Psoas muscle (tissue), 8 donors: Measurements from ENCODE around the gene ZNRD2. TPM values are rescaled to one million over a fixed set of nuclear protein-coding genes. Genes with fewer than 3 reads are reported as not detected.

Source experiments
- ATAC-seq, 4 donors: fragments of 200-7000 bp; cut with Tn5 transposase; one replicate each; pipeline ENCODE4 v1.9.1; 2020; ENCODE audit warnings: moderate library complexity in 3 of 4, mild to moderate bottlenecking in 2 of 4
- DNase-seq, 2 donors: peaks; one replicate each; pipeline ENCODE4 v3.0.0-alpha.2; 2020
- H3K27ac ChIP-seq: fragments of 200-600 bp; one replicate; pipeline ENCODE4 v1.8.0; 2022
- H3K27me3 ChIP-seq, 3 donors: fragments of 200-600 bp in 1 of 3; one replicate each; pipeline versions ENCODE4 v1.6.1 to v1.8.0; 2013 to 2022; ENCODE audit warnings: low read length in 2 of 3, mild to moderate bottlenecking in 2 of 3, moderate library complexity in 1 of 3; ENCODE audit not compliant: insufficient read depth in 3 of 3
- H3K36me3 ChIP-seq, 2 donors: fragments of 200-600 bp in 1 of 2; one replicate each; pipeline versions ENCODE4 v1.6.1 to v1.8.0; 2013 to 2022; ENCODE audit warnings: low read depth in 1 of 2, mild to moderate bottlenecking in 1 of 2, moderate library complexity in 1 of 2; ENCODE audit not compliant: insufficient read depth in 1 of 2
- H3K4me1 ChIP-seq: fragments of 200-600 bp; one replicate; pipeline ENCODE4 v1.8.0; 2022
- H3K4me3 ChIP-seq: fragments of 200-600 bp; one replicate; pipeline ENCODE4 v1.8.0; 2022; ENCODE audit warnings: mild to moderate bottlenecking
- H3K9me3 ChIP-seq: fragments of 200-600 bp; one replicate; pipeline ENCODE4 v1.8.0; 2022
- CTCF ChIP-seq: fragments of 200-600 bp; IDR thresholded peaks from one replicate; pipeline ENCODE4 v1.8.0; 2022; ENCODE audit warnings: antibody characterized with exemption
- WGBS, 3 donors: extraction: QIAGEN DNeasy Blood & Tissue Kit; methylation state at CpG; one replicate each; pipeline versions ENCODE4 v1.1.6 to v1.1.7; 2013; 5-methylcytosine and 5-hydroxymethylcytosine counted together
- intact Hi-C, 2 donors: fragments of 100-400 bp; cut with DNase I; formaldehyde crosslinking; loops; one replicate each; pipeline versions ENCODE4 v1.11.0 to v1.14.2; 2022
- polyA plus RNA-seq, 3 donors: library from polyadenylated mRNA; stranded (reverse); fragments of 200-250 nt; gene quantifications; one replicate each; pipeline ENCODE4 v1.2.3, GENCODE V29; 2013
- total RNA-seq, 4 donors: library from RNA; stranded (reverse); fragmentation: NEBNext Ultra II Directional in 2 of 4; extraction: Animal tissue kit (Norgen Biotek cat#: 25700) in 2 of 4; gene quantifications; one replicate each; pipeline versions ENCODE4 v1.2.1 to v1.2.4, GENCODE V29; 2021 to 2023
- donor health status: healthy with polysubstance abuse.
- donor health status: DM: no; HTN: no; CAD: no; lungs with moderate emphysema.
- donor health status: Bipolar disorder and iron deficiency.
- donor health status: healthy.
- donor health status: DM: yes; HTN: yes; CAD: no.
- donor health status: DM: no; HTN: no; CAD: no.
- donor health status: DM: no; HTN: no; CAD: no.
- donor health status: DM: yes; HTN: yes; CAD: no.

The ZNRD2 gene
- total and polyA plus RNA-seq, 7 donors = 31.6 to 118 (median 43.5) TPM

GRCh38 chr11:65617990-65618751, 47.9 kb downstream of the ZNRD2 start:
- DNase-seq = no peak
- H3K27ac ChIP-seq = no peak overlapping the region
- intact Hi-C loops = loop anchor here in 1 of 2 donors (2.0 to 5.0 kb wide), 2 partner anchors 39 to 94 kb away; partner anchors contain the start of gene KAT5
- 89 to 92% (median 91%) methylated on average over 27 to 33 of the region's 33 CpGs for WGBS, 3 donors
- TF ChIP-seq CTCF = no peak
- no peak overlapping the region for H3K4me3 ChIP-seq
- peaks cover 18% of the 10 kb centered on the region for H3K4me1 ChIP-seq
- H3K27me3 ChIP-seq = no peaks in the 10 kb centered on the region
- H3K36me3 ChIP-seq = peaks cover 0 to 63% of the 10 kb centered on the region in 2 donors
- H3K9me3 ChIP-seq = no peaks in the 10 kb centered on the region
- ATAC-seq = no peak

GRCh38 chr11:65618763-65619162, 48.5 kb downstream of the ZNRD2 start:
- peaks cover 0 to 69% of the 10 kb centered on the region in 2 donors for H3K36me3 ChIP-seq
- intact Hi-C loops = loop anchor here in 1 of 2 donors (5.0 kb wide), 1 partner anchor 94 kb away; the partner anchor contains the start of gene KAT5
- H3K9me3 ChIP-seq = no peaks in the 10 kb centered on the region
- ATAC-seq (no peak), DNase-seq (no peak)
- no peak for TF ChIP-seq CTCF
- H3K27ac ChIP-seq = no peak overlapping the region
- WGBS, 3 donors = 89 to 93% (median 91%) methylated on average over 13 to 14 of the region's 14 CpGs
- no peak overlapping the region for H3K4me3 ChIP-seq
- peaks cover 15% of the 10 kb centered on the region for H3K4me1 ChIP-seq
- H3K27me3 ChIP-seq = no peaks in the 10 kb centered on the region

DNA sequence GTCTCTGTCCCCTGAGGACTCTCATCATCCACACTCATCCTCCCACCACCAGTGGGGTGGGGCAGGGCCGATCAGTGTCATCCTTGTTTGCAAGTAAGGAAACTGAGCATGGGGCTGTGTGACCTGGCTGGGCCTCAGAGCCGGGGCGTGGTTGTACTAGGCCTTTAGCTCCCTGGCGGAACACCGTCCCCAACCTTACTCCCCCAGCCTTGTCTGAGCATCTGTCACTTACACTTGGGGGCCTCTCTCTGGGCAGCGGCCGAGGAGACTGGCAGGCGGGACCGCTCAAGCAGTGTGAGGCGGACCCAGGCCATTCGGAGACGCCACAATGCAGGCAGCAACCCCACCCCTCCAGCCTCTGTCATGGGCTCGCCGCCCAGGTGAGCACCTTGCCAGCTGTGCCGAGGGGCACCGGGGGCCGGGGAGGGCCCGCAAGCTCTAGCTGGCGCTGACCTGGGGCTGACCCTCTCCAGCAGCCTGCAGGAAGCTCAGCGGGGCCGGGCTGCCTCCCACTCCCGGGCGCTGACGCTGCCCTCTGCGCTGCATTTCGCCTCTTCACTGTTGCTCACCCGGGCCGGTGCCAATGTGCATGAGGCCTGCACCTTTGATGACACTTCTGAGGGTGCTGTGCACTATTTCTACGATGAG, 49.1 kb downstream of the ZNRD2 start:
- TF ChIP-seq CTCF = no peak
- H3K27ac ChIP-seq = no peak overlapping the region
- no peaks in the 10 kb centered on the region for H3K27me3 ChIP-seq
- ATAC-seq = no peak
- H3K36me3 ChIP-seq = peaks cover 0 to 75% of the 10 kb centered on the region in 2 donors
- DNase-seq = no peak
- H3K4me1 ChIP-seq = peaks cover 15% of the 10 kb centered on the region
- no peaks in the 10 kb centered on the region for H3K9me3 ChIP-seq
- WGBS, 3 donors = 87 to 91% (median 91%) methylated on average over 29 of the region's 29 CpGs
- H3K4me3 ChIP-seq = no peak overlapping the region
- intact Hi-C loops = loop anchor here in 1 of 2 donors (5.0 kb wide), 1 partner anchor 93 kb away; the partner anchor contains the start of gene KAT5

GRCh38 chr11:65620666-65621065, 50.4 kb downstream of the ZNRD2 start:
- Histone ChIP-seq H3K27me3 (no peaks in the 10 kb centered on the region), H3K9me3 (no peaks in the 10 kb centered on the region), H3K4me3 (no peak overlapping the region), H3K27ac (no peak overlapping the region), H3K4me1 (peaks cover 15% of the 10 kb centered on the region), H3K36me3 (peaks cover 0 to 88% of the 10 kb centered on the region in 2 donors)
- no peak for DNase-seq
- TF ChIP-seq CTCF = no peak
- intact Hi-C loops = no loop called here
- ATAC-seq = no peak
- 90 to 95% (median 90%) methylated on average over 19 of the region's 19 CpGs for WGBS, 3 donors
